GM18502 (cell line): Measurements from ENCODE around the gene STARD9.
A peak's percentile ranks its signal among the peaks of the same experiment; 100 is the strongest.

ENCODE experiments used
- ATAC-seq: cut with Tn5 transposase; IDR thresholded peaks from one replicate; pipeline ENCODE4 v1.9.1; 2021; ENCODE audit warnings: mild to moderate bottlenecking; ENCODE audit not compliant: unreplicated experiment, poor library complexity

Gene STARD9

DNA sequence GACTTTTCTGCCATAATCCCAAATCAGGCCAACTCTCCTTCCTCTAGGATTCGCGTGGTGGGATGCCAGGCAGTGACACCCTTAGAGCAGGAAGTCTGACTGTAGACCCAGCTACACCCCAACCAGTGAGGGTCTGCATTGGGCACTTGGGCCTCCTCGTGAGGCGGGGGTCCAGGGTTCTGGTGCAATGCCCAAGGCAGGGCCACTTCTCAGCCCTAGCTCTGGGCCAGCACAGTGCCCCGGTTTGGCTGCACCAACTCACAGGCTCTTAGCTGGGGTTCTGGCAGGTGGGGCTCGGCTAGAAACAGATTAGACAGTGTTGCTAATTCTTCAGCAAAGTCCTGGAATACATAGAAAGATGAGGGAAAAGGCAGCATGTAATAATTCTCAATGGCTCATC is 148.9 kb downstream of the STARD9 start:
- no peak for ATAC-seq

DNA sequence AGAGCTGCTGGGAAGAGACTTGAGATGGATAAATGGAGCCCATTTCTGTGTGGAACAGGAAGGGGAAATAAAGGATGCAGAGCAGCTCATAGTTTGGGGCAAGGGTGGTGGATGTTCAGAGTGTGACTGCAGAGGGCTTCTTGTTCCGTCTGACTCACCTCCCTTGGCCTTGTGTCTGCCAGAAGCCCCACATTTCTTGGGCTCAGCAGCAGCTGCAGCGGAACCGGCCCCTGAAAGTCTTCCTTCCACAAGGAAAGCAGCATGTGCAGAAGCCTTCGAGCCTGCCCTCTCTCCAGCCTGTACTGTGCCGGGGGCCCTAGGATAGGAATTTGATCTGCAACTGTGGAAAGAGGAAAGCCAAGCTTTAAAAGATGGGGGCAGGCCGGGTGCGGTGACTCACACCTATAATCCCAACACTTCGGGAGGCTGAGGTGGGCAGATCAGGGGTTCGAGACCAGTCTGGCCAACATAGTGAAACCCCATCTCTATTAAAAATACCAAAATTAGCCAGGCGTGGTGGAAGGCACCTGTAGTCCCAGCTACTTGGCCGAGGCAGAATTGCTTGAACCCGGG is 150.0 kb downstream of the STARD9 start:
- no peak for ATAC-seq

DNA sequence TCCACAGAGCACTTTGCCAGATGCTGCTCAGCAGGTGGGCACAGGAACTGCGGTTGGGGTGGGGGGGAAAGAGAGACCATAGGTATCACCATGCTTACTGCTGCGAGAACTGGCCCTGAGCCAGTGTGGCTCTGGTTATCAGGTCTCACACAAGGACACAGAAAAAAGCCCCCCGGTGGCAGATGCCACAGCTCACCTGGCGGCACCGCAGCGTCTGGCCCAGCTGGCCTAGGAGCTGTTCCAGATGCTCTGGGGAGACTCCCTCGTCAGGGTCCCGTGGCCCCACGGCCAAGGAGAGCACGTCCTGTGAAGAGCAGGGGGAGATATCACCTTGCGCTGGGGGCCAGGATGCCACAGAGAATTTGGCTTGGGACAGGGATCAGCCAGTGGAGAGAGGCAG is 150.7 kb downstream of the STARD9 start:
- ATAC-seq = no peak

DNA sequence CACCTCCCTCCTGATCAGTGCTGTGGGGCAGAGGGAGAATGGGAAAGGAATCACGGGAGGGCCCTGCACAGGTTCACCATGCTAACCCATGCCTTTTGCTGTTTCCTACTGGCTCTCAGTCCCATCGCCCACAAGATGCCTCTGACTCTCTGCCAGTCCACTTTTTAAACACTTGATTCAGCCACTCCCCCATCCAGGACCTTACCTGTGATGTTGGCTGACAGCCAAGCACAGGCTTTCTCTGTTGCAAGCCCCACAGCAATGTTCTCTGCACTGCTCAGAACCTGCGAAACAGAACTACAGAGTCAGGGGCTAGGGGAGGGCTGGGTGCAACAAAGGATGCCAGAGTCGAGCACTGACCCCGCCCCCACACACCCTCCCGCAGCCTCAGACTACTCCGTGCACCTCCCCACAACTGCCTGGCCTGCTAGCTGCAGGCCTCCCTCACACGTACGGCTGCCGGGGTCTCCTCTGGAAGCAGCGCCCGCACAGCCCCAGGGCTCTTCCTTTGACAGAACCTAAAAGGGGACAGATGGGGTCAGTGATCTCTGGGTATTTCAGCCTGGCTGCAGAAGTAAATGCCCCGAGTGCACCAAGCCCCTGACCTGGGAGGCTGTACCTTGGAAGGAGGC is 152.5 kb downstream of the STARD9 start:
- ATAC-seq = no peak

DNA sequence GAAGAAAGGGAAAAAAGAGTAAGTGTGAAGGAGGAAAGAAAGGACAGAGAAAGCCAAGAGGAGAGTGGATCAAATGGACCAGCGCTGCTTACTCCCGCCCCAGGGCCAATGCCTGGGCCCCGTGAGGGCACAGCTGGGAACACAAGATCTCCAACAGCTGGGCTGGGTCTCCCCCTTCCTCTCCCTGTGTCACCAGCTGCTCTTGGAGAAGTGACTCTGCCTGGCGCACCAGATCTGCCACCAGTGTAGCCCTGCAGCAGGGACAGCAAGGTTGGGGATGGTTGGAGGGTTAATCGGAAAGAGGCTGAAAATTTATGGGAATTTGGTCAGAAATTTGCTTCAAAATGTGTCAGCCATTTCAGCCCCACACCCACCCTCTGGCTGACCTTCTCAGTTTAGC is 153.2 kb downstream of the STARD9 start:
- no peak for ATAC-seq

DNA sequence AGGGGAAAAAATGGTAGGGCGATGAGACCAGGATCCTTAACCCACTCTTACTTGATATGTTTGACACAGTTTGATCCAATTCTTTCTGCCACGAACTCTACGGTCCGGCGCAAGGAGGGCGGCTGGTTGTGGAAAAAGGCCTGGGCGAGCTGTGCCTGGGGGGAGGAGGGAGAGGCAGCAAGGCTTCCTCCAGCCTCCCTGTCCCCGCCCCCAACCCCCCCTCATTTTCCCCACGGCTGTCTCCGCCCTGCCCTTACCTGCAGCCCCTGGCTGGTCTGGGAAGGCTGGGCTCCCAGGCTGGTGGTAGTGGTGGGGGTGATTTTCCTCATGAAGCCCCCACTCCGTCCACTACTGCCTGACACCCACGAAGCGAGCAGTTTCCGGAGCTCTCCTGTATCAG is 153.6 kb downstream of the STARD9 start:
- ATAC-seq = no peak

DNA sequence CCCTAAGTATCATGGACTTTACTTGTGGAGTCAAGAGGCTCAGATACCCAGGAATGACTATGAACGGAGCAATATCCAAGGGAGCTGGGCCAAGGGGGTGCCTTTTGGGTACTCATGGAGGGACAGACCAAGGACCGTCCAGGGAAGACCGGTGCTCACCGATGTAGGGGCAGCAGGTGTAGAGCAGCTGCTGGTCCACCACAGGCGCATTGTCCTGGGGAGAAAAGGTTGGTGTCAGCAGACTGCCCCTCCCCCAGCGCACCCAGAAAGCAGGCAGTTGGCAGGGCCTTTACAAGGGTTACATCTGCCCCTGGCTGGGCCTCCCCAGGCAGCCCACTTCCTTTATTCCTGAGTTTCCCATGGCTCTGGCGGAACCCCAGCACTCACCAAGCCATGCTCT is 154.0 kb downstream of the STARD9 start:
- no peak for ATAC-seq

DNA sequence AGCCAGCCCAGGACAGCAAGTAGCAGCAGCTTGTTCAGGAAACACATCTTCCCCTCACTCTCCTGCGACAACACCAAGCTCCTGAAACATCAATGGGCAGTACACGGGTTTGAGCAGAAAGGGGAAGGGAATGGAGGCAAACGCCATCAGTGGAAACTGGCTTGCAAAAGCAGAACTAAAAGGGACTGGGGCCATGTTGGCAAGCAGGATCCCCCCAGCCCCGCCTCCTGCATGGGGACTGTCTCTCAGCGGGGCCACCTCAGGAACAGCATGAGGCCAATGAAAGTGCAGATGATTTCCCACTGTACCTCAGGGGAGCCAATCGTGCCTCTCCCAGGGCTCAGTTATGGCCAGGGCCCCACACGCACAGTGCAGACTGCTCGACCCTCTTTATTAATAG is 154.7 kb downstream of the STARD9 start:
- no peak for ATAC-seq

DNA sequence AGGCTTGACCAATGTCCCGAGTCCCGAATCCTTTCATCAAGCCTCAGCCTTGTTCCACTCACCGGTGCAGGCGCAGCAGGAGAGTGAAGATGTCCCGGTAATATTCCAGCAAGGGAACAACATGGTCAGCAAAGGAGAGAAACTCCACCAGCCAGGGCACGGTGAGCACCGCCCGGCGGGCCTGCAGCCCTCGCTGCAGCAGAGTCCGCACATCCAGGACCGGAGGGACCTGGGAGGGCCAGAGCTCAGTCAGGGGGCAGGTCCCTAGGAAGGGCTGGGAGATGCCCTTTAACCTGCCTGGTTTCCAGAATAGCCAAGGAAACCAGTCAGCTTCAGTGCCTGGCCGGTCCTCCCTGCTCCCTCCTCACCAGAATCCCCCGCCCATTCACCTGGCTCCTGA is 155.1 kb downstream of the STARD9 start:
- no peak for ATAC-seq

DNA sequence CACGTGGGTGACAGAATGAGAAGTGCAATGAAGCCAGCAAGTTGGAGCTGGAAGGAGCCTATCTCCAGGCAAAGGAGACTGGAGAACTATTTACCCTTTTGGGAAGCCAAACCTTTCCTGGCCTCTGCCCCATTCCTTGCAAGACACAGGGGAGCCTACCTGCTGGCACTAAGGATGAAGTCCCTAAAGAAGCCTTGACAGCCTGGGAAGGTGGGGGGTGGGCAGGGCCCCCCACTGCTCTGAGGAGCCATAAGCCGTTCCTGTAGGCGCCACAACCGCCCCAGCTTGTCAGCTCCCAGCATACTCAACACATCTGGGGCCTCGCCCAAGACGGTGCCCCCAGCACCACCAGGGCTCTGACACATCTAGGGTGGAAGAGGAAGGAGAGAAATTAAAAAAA is 156.1 kb downstream of the STARD9 start:
- ATAC-seq = no peak

DNA sequence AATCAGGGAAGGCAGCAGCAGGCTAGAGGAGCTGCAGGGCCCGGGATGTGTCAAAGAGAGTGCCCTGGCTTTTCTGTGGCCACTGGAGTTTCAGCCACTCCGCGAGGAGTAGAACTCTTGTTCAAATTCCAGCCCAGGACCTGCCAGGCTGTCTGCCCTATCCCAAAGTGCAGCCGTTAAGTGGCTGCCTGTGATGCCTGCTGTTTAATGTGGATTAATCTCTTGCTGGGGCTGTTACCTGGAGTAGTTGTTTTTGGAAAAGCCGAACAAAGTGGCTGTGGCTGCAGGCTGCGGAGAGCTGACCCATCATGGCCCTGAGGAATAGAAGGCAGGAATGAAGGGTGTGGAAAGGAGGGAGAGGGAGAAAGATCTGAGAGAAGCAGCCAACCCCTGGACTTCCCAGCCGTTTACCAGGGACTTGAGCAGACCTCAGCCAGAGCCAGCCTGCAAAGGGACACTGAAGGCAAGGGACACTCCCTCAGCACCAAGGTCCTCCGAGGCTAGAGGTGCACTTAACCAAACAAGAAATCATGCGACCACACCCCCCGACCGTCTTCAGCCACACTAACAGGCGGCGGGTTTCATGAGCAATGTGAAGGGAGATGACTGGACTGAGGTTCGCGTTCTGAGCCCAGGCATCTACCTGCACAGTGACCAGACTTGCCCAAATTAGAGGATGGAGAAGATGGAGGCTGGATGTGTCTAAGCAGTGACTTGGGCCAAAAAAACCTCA is 156.9 kb downstream of the STARD9 start:
- ATAC-seq = no peak

DNA sequence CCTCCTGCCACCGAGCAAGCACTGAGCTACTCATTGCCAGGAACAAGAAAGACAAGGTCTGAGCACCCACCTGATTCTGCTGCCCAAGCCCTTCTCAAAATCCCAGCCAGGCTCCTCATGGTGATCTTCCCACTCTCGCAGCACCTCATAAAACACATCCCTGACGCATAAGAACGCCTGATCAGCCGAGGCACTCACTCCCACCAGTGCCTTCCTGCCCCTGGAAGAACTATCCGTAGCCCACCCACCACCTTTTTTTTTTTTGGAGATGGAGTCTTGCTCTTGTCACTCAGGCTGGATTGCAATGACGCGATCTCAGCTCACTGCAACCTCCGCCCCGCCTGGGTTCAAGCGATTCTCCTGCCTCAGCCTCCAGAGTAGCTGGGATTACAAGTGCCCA is 157.6 kb downstream of the STARD9 start:
- ATAC-seq = no peak

DNA sequence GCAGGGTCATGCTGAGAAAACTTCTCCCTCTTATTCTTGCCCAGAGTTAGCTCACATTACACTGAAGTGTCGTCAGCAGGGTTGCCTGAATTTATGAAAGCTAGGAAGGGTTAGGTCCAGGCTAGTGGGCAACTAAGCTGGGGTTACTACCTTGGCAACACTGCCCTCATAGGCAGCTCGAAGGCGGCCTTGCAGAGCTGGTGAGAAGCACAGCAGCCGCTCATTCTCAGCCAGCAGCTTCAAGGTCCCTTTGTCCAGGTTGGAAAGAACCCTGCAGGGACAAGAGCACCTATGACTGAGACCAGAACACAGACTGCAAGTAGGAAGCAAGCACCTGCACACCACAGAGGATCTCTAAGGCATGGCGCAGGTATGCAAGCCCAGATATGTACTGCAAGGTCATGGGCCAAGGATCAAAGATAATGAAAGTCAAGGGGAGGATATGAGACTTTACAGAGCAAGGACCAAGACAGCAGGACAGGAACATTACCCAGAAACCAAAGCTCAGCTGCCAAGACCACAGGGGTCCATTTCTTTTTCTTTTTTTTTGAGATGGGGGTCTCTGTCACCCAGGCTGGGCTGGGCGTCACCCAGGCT is 158.8 kb downstream of the STARD9 start:
- ATAC-seq = no peak

DNA sequence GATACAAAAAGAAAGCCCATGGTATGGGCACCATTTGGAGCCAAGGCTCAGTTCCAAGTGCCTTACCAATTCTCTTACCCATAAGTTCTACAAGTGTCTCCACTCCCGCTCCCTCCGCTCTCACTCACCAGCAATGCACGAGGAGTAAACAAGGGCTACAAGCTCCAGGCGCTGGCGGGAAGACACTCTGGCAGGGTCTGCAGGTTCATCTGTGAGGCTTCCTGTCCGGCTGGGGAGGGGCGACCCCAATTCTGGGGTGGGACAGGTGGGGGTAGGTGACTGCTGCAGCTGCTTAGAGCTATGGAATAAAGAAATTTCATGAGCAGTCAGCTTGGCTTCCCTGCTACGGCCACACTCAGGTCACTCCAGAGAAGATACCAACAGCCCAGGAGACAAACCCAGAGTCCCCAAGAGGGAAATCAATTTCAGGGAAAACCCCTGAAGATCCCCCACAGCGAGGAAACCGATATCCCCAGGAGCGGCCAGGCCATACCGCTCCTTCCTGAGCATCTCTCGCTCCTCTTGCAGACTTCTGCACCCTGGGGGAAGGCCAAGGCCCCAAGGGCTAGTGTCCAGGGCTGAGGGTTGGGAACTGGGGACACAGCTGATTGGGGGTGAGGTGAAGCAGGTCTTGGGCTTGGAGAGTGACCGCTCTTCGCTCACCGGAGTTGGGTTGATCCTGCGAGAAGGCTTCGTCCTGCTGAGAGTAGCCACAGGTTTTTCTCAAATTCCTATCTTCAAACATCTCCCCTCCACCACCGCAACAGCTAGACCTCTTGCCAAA is 160.2 kb downstream of the STARD9 start:
- ATAC-seq = no peak

DNA sequence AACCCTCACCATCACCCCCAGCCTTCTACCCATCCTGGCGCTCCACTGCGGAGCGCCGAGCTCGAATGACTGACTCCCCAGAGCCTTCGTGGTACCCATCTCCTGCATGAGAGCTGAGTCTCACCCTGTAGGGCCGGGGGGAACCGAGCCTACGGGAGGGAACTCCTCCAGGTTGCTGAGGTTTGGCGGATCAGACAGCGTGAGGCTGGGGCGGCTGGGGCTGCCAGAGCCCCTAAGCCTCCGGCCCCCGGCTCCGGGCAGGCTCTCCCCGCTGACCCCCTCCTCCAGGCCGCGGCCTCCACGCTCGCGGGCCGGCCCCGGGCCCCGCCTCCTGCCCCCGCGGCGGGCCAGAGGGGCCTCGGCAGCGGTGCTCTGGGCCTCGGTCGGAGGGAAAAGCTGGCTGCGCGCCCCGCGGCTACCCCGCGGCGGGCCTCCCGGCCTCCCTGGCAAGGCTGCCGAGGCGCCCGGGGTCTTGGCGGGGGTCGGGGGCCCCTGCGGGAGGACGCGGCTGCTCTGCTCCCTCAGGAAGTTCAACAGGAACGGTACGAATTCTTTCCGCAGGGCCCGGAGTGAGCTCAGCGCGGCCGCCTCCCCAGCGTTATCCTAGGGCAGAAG is 160.9 kb downstream of the STARD9 start:
- peak; percentile 44 for ATAC-seq

DNA sequence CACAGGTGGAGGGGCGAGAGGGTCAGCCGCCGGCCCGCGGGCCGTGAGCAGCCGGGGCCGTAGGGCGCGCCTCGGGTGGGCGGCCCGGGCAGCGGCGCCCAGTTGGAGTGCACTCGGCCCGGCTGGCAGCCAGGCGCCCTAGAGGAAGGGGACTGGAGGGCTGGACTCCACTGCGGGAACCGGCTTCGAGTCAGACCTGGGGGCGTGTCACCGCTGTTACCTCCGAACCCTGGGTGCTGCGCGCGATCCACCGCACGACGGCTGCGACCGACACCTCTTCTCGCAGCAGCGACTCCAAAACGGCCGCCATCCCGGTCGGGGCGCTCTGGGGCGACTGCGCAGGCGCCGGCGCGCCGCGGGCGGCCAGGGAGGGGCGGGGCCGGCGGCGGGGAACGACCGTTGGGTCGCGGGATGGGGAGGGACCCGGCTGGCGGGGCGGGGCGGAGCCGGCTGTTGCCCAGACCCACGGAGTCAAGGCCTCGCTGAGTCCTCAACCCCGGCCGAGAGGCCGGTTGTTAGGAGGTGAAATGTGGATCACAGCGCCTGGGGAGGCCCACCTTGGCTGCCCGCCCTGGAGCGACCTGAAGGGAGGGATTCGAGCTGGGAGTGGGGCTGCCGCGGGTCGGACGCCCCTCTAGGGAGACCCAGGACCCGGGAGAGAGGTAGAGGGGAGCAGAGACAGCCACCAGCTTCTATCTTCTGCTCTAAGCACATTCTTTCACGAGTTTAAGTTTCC is 161.6 kb downstream of the STARD9 start, which contains the start of gene CDAN1:
TSS of gene CDAN1 (minus strand) at position 336 of the 736 bp plus-strand sequence. CDS start at position 310, 26 bp downstream.
- ATAC-seq = peak; percentile 84

DNA sequence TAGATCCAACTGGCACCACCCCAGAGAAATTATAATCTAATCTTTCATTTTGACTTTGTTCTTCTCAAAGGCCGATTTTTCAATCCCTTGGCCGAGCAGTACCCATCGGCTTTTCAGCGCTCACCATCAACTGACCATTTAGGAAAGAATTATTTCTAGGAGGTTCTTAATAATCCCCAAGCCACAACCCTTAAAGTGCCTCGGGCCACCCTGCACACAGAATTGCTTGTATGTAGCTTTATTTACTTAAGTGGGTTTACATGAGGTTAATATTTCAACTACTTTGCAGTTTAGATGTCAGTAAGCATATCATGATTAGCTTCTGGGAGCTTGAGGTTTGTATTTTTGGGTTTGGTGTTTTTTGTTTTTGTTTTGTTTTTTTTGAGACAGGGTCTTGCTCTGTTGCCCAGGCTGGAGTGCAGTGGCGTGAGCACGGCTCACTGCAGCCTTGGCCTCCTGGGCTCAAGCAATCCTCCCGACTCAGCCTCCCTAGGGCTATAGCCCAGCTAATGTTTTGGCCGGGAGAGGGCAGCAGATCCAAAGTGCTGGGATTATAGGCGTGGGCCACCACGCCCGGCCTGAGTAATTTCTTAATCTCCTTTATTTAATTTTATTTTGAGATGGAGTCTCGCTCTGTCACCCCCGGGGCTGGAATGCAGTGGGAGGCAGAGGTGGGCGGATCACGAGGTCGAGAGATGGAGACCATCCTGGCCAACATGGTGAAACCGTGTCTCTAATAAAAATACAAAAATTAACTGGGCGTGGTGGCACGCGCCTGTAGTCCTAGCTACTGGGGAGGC is 162.3 kb downstream of the STARD9 start:
- ATAC-seq = no peak

DNA sequence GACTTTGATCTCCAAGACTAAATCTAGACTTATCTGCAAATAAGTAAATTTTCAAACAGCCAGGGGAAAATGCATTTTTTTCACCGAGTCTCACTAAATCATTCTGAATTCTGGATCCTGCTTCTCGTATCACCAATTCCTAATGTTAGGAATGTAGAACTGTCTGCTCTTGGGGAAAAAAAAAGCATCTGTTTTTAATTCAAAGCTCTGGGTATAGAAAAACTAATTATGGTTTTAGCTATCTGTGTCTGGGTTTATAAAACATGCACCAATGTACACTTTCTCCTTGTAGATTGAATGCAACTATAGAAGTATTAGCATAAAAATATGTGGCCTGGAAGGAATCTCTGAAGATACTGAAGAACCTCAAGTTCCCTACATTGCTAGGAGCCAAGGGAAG is 166.3 kb downstream of the STARD9 start:
- no peak for ATAC-seq

DNA sequence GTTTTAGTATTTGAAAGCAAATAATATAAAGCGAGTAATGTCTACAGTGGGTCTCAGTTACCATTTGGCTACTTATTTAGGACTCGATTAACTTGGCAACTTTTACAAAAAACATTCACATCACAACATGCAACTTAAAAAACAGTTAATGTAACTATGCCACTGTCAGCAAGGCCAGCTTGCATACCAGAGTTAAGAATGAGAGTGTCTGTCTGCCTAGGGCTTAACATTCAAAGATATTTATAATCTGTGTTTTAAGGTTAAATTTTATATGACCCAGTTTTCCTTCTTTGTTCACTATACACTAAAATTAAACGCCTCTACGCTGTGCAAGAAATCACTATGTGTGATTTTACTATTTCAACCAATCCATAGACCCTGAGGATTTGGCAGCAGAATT is 166.7 kb downstream of the STARD9 start:
- no peak for ATAC-seq
